ENCODE data around the gene CALML6.

DNA sequence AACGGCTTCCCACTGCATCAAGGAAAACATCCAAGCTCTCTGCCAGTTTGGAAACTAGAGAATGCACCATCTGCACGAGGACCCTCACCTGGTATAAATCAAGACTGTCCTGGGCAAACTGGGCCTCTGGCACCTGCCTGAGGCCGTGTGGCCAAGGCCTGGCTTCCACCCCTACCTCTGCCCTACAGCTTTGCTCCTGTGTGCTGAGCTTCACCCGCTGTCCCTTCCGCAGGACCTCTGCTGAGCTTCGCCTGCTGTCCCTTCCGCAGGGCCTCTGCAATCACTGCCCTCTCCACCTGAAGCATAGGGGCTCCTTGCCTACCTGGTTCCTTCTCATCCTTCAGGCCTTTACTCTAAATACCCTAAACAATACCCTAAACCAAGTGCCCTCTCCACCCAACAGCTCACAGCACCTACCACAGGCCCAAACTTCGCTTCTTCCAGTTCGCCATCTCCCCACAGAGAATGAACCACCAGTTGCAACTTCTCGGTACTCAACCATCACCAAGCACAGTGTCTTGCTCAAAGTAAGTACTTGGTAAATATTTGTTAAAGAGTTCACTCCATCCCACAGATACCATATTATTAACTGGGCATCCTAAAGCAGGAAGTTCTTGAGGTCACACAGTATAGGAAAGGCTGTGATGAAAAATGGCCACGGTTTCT, 42.6 kb upstream of the CALML6 start:
- TF ChIP-seq EP300 (conservative IDR thresholded peaks at IDR 0.05; ENCODE audit: poor library complexity, severe bottlenecking) (no peak), EZH2 (IDR thresholded peaks at IDR 0.05; ENCODE audit: borderline replicate concordance, insufficient read depth, low read length, poor library complexity, severe bottlenecking) (no peak), RAD21 (conservative IDR thresholded peaks at IDR 0.05) (no peak)
- TF ChIP-seq, protein P1, sequence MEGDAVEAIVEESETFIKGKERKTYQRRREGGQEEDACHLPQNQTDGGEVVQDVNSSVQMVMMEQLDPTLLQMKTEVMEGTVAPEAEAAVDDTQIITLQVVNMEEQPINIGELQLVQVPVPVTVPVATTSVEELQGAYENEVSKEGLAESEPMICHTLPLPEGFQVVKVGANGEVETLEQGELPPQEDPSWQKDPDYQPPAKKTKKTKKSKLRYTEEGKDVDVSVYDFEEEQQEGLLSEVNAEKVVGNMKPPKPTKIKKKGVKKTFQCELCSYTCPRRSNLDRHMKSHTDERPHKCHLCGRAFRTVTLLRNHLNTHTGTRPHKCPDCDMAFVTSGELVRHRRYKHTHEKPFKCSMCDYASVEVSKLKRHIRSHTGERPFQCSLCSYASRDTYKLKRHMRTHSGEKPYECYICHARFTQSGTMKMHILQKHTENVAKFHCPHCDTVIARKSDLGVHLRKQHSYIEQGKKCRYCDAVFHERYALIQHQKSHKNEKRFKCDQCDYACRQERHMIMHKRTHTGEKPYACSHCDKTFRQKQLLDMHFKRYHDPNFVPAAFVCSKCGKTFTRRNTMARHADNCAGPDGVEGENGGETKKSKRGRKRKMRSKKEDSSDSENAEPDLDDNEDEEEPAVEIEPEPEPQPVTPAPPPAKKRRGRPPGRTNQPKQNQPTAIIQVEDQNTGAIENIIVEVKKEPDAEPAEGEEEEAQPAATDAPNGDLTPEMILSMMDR (IDR thresholded peaks at IDR 0.05; ENCODE audit: poor library complexity, severe bottlenecking) = no peak
